Activated naive CD4-positive, alpha-beta T cell treated with anti-CD3 and anti-CD28 coated beads, Interleukin-2, amount 50 U/mL, for 24 hours (primary cell): ENCODE data around the gene KLRD1.
"Not testable (repeated sequence)": the region's sequence is repeated elsewhere in the genome, so short reads cannot be mapped to it uniquely, and the experiment has no call there.

Experiments
- H3K27ac Mint-ChIP-seq: one replicate; pipeline ENCODE4 v1.8.0; 2021; ENCODE audit warnings: mild to moderate bottlenecking, mixed read lengths
- H3K27me3 Mint-ChIP-seq: one replicate; pipeline ENCODE4 v1.8.0; 2021; ENCODE audit warnings: mixed read lengths
- H3K36me3 Mint-ChIP-seq: one replicate; pipeline ENCODE4 v1.8.0; 2021; ENCODE audit warnings: mixed read lengths
- H3K4me1 Mint-ChIP-seq: one replicate; pipeline ENCODE4 v1.8.0; 2021; ENCODE audit warnings: mixed read lengths
- H3K4me3 Mint-ChIP-seq: one replicate; pipeline ENCODE4 v1.8.0; 2021; ENCODE audit warnings: mild to moderate bottlenecking, mixed read lengths
- H3K9me3 Mint-ChIP-seq: one replicate; pipeline ENCODE4 v1.8.0; 2021; ENCODE audit warnings: mixed read lengths

KLRD1 gene

GRCh38 chr12:10361622-10362021 is 54.0 kb downstream of the KLRD1 start:
- Mint-ChIP-seq H3K36me3 (peaks cover 3% of the 10 kb centered on the region), H3K4me3 (no peak overlapping the region), H3K27ac (no peak overlapping the region), H3K27me3 (no peaks in the 10 kb centered on the region), H3K9me3 (no peaks in the 10 kb centered on the region), H3K4me1 (peaks cover 8% of the 10 kb centered on the region)

GRCh38 chr12:10362325-10362724 is 54.7 kb downstream of the KLRD1 start:
- Mint-ChIP-seq H3K27me3 (no peaks in the 10 kb centered on the region), H3K36me3 (peaks cover 3% of the 10 kb centered on the region), H3K4me3 (peak overlapping the region; percentile 39), H3K4me1 (peaks cover 11% of the 10 kb centered on the region), H3K9me3 (no peaks in the 10 kb centered on the region), H3K27ac (no peak overlapping the region)

GRCh38 chr12:10362828-10363657 is 55.4 kb downstream of the KLRD1 start:
- Mint-ChIP-seq H3K27ac (no peak overlapping the region), H3K9me3 (no peaks in the 10 kb centered on the region), H3K4me1 (peaks cover 13% of the 10 kb centered on the region), H3K27me3 (no peaks in the 10 kb centered on the region), H3K36me3 (peaks cover 1% of the 10 kb centered on the region), H3K4me3 (peak overlapping the region; percentile 39)

- Mint-ChIP-seq H3K27ac (no peak overlapping the region), H3K4me3 (no peak overlapping the region), H3K4me1 (peaks cover 17% of the 10 kb centered on the region), H3K36me3 (peaks cover 4% of the 10 kb centered on the region), H3K27me3 (no peaks in the 10 kb centered on the region), H3K9me3 (no peaks in the 10 kb centered on the region)
Measured at GRCh38 chr12:10363658-10363913, 55.9 kb downstream of the KLRD1 start.

GRCh38 chr12:10363914-10364814 is 56.5 kb downstream of the KLRD1 start:
- Mint-ChIP-seq H3K4me3 (no peak overlapping the region), H3K9me3 (no peaks in the 10 kb centered on the region), H3K27me3 (no peaks in the 10 kb centered on the region), H3K36me3 (peaks cover 4% of the 10 kb centered on the region), H3K27ac (no peak overlapping the region), H3K4me1 (peaks cover 21% of the 10 kb centered on the region)

GRCh38 chr12:10364815-10365622 is 57.3 kb downstream of the KLRD1 start:
- Mint-ChIP-seq H3K9me3 (no peaks in the 10 kb centered on the region), H3K36me3 (peaks cover 4% of the 10 kb centered on the region), H3K27ac (no peak overlapping the region), H3K27me3 (no peaks in the 10 kb centered on the region), H3K4me1 (peaks cover 26% of the 10 kb centered on the region), H3K4me3 (no peak overlapping the region)

- Mint-ChIP-seq H3K4me1 (peaks cover 24% of the 10 kb centered on the region), H3K36me3 (peaks cover 4% of the 10 kb centered on the region)
Measured at GRCh38 chr12:10365696-10366405, 58.2 kb downstream of the KLRD1 start.

GRCh38 chr12:10366875-10367274 is 59.2 kb downstream of the KLRD1 start:
- Mint-ChIP-seq H3K27ac (peak overlapping the region; percentile 63), H3K27me3 (no peaks in the 10 kb centered on the region), H3K9me3 (no peaks in the 10 kb centered on the region), H3K4me3 (no peak overlapping the region), H3K36me3 (peaks cover 4% of the 10 kb centered on the region), H3K4me1 (peaks cover 26% of the 10 kb centered on the region)

More at GRCh38 chr12:10365696-10366405, 58.2 kb downstream of the KLRD1 start:
- Mint-ChIP-seq H3K4me3 (no peak overlapping the region), H3K9me3 (no peaks in the 10 kb centered on the region), H3K27ac (no peak overlapping the region), H3K27me3 (no peaks in the 10 kb centered on the region)

GRCh38 chr12:10367714-10368113 is 60.0 kb downstream of the KLRD1 start:
- peaks cover 29% of the 10 kb centered on the region for H3K4me1 Mint-ChIP-seq
- not testable (repeated sequence) for H3K27ac Mint-ChIP-seq, H3K36me3 Mint-ChIP-seq, H3K9me3 Mint-ChIP-seq, H3K27me3 Mint-ChIP-seq, H3K4me3 Mint-ChIP-seq

- no peak overlapping the region for H3K4me3 Mint-ChIP-seq
Measured at GRCh38 chr12:10368206-10369171, 60.8 kb downstream of the KLRD1 start.

GRCh38 chr12:10369557-10370415 is 62.1 kb downstream of the KLRD1 start:
- Mint-ChIP-seq H3K9me3 (no peaks in the 10 kb centered on the region), H3K4me3 (no peak overlapping the region), H3K27me3 (no peaks in the 10 kb centered on the region), H3K4me1 (peaks cover 33% of the 10 kb centered on the region), H3K36me3 (peaks cover 4% of the 10 kb centered on the region), H3K27ac (peak overlapping the region; percentile 44)

More at GRCh38 chr12:10368206-10369171, 60.8 kb downstream of the KLRD1 start:
- H3K4me1 Mint-ChIP-seq: peaks cover 33% of the 10 kb centered on the region
- no peaks in the 10 kb centered on the region for H3K9me3 Mint-ChIP-seq
- H3K27ac Mint-ChIP-seq: no peak overlapping the region
- peaks cover 4% of the 10 kb centered on the region for H3K36me3 Mint-ChIP-seq
- H3K27me3 Mint-ChIP-seq: no peaks in the 10 kb centered on the region

- not testable (repeated sequence) for H3K9me3 Mint-ChIP-seq, H3K27me3 Mint-ChIP-seq, H3K4me3 Mint-ChIP-seq, H3K36me3 Mint-ChIP-seq
- Mint-ChIP-seq H3K27ac (peak overlapping the region; percentile 48), H3K4me1 (peaks cover 29% of the 10 kb centered on the region)
Measured at GRCh38 chr12:10371893-10372535, 64.3 kb downstream of the KLRD1 start.

- Mint-ChIP-seq H3K9me3 (no peaks in the 10 kb centered on the region), H3K27ac (no peak overlapping the region), H3K4me1 (peaks cover 29% of the 10 kb centered on the region), H3K27me3 (no peaks in the 10 kb centered on the region), H3K36me3 (peaks cover 4% of the 10 kb centered on the region), H3K4me3 (no peak overlapping the region)
Measured at GRCh38 chr12:10372559-10372958, 64.9 kb downstream of the KLRD1 start.
